HepG2 (cell line): ENCODE data around the gene ADAMTS18.

Experiments
- EP300 ChIP-seq, 3 experiments: sonication (generic) in 1 of 3; formaldehyde crosslinking in 1 of 3; IDR thresholded peaks; 2 replicates each; pipeline versions ENCODE4 v1.5.1 to v1.6.1; 2011 to 2020; ENCODE audit warnings: low read depth in 2 of 3, low read length in 2 of 3, borderline replicate concordance in 1 of 3, improper control_type of control experiment in 1 of 3, mild to moderate bottlenecking in 1 of 3, missing genetic modification reagents in 1 of 3, moderate library complexity in 1 of 3
- JUND ChIP-seq: sonication (generic); formaldehyde crosslinking; IDR thresholded peaks from 2 replicates; pipeline ENCODE4 v1.8.0; 2022; ENCODE audit warnings: mild to moderate bottlenecking, missing genetic modification reagents
- MTA3 ChIP-seq: sonication (generic); formaldehyde crosslinking; IDR thresholded peaks from 2 replicates; pipeline ENCODE4 v1.4.0; 2020; ENCODE audit warnings: missing genetic modification reagents
- MXI1 ChIP-seq: IDR thresholded peaks from 3 replicates; pipeline ENCODE4 v1.6.1; 2012; ENCODE audit warnings: low read depth, low read length, inconsistent platforms, borderline replicate concordance
- SIN3B ChIP-seq: fragments of 150-350 bp; IDR thresholded peaks from 2 replicates; pipeline ENCODE4 v1.6.1; 2014; ENCODE audit warnings: low read length
- ZNF329 ChIP-seq: sonication (generic); formaldehyde crosslinking; IDR thresholded peaks from 2 replicates; pipeline ENCODE4 v1.9.0; 2021; ENCODE audit warnings: low read depth, mild to moderate bottlenecking, missing genetic modification reagents
- ZNF569 ChIP-seq: sonication (generic); formaldehyde crosslinking; IDR thresholded peaks from 2 replicates; pipeline ENCODE4 v1.5.0; 2020; ENCODE audit warnings: mild to moderate bottlenecking, missing genetic modification reagents, moderate library complexity, borderline replicate concordance
- TF ChIP-seq, protein P1 (sequence below): sonication (generic); formaldehyde crosslinking; IDR thresholded peaks from 2 replicates; pipeline ENCODE4 v1.5.0; 2020; ENCODE audit warnings: mild to moderate bottlenecking, missing genetic modification reagents, moderate library complexity

DNA sequence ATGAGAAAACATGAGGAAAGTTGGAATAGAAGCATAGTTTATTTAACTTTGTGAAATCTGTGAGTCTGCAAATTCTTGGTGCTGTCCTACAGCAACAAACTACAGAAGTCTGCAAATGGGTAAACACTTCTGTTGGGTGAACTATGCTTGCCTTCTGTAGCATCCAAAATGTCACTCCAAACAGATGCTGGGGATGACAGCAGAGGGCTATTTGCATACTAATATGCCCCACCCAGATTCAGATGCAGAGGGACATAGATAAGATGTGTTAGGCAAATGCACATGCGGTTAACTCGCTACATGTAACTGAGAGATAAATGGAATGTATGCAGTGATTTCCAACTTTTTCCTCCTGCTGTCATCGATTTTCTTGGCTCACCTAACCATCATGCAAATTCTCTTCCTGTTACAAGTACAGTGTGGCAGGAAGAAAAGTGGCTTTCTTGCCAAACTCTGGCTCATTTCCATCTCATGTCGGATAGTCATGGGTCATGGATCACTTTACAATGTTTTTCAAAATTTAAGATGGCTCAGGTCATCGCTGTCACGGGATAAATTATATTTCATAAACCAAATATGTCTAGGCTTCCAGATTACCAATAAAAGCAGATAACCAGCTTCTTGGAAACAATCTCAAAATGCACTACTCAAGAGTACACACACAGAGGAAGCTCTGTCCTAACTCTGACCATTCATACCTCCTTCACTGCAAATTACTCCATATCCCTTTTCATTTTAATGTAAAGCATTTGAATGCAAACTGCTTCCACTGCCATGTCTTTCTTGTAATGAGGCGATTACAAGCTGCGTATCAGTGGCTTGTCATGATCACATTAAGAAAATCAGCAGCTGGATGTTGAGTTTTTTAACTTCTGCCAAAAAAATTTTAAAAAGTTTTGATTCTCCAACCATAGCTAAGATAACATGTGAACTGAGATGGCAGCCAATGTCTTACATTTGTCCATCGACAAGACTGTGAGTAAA is 47.7 kb downstream of the ADAMTS18 start:
- TF ChIP-seq ZNF329 (CRISPR knock-in tag) (no peak), MTA3 (CRISPR knock-in tag) (no peak), ZNF569 (CRISPR knock-in tag) (no peak), JUND (CRISPR knock-in tag) (no peak), EP300 (IDR thresholded peaks at IDR 0.05; ENCODE audit: low read depth in 2 of 2, low read length in 2 of 2) (no peak), EP300 (CRISPR knock-in tag; IDR thresholded peaks at IDR 0.05; ENCODE audit: borderline replicate concordance) (no peak), MXI1 (no peak), SIN3B (no peak)
- TF ChIP-seq, protein P1, sequence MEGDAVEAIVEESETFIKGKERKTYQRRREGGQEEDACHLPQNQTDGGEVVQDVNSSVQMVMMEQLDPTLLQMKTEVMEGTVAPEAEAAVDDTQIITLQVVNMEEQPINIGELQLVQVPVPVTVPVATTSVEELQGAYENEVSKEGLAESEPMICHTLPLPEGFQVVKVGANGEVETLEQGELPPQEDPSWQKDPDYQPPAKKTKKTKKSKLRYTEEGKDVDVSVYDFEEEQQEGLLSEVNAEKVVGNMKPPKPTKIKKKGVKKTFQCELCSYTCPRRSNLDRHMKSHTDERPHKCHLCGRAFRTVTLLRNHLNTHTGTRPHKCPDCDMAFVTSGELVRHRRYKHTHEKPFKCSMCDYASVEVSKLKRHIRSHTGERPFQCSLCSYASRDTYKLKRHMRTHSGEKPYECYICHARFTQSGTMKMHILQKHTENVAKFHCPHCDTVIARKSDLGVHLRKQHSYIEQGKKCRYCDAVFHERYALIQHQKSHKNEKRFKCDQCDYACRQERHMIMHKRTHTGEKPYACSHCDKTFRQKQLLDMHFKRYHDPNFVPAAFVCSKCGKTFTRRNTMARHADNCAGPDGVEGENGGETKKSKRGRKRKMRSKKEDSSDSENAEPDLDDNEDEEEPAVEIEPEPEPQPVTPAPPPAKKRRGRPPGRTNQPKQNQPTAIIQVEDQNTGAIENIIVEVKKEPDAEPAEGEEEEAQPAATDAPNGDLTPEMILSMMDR (CRISPR knock-in tag): no peak
